Kidney epithelial cell (primary cell): ENCODE data around the gene GMEB2. TPM values are rescaled to one million over a fixed set of nuclear protein-coding genes. Genes with fewer than 3 reads are reported as not detected.

Experiments used
- DNase-seq: peaks from one replicate; pipeline ENCODE4 v3.0.0-alpha.2; 2010; ENCODE audit warnings: low read depth
- H3K27me3 ChIP-seq: 2 replicates; pipeline ENCODE4 v1.6.0; 2011; ENCODE audit warnings: low read length; ENCODE audit not compliant: control insufficient read depth, insufficient read depth
- H3K36me3 ChIP-seq: 2 replicates; pipeline ENCODE4 v1.5.1; 2011; ENCODE audit warnings: low read length; ENCODE audit not compliant: control insufficient read depth, insufficient read depth
- H3K4me3 ChIP-seq: 2 replicates; pipeline ENCODE4 v1.5.1; 2011; ENCODE audit warnings: low read depth, mild to moderate bottlenecking, control low read depth, low read length
- CTCF ChIP-seq: IDR thresholded peaks from 2 replicates; pipeline ENCODE4 v1.5.1; 2011; ENCODE audit warnings: mild to moderate bottlenecking, moderate library complexity, low read length, control low read depth, inconsistent platforms; ENCODE audit not compliant: insufficient read depth, poor library complexity, severe bottlenecking
- total RNA-seq: library from RNA; depleted of rRNA; stranded (reverse); fragments of >200 nt; gene quantifications from 2 replicates; pipeline ENCODE4 v1.2.3, GENCODE V29; 2015

The GMEB2 gene
- total RNA-seq, 1 donor from 2014 or later, result 17.7 TPM

- H3K4me3 ChIP-seq, result peak overlapping the region; percentile 76
- no peak for TF ChIP-seq CTCF
- H3K27me3 ChIP-seq, result no peaks in the 10 kb centered on the region
- no peak for DNase-seq
- no peaks in the 10 kb centered on the region for H3K36me3 ChIP-seq
Measured at GRCh38 chr20:63658749-63659187, 31.9 kb upstream of the GMEB2 start.

DNA sequence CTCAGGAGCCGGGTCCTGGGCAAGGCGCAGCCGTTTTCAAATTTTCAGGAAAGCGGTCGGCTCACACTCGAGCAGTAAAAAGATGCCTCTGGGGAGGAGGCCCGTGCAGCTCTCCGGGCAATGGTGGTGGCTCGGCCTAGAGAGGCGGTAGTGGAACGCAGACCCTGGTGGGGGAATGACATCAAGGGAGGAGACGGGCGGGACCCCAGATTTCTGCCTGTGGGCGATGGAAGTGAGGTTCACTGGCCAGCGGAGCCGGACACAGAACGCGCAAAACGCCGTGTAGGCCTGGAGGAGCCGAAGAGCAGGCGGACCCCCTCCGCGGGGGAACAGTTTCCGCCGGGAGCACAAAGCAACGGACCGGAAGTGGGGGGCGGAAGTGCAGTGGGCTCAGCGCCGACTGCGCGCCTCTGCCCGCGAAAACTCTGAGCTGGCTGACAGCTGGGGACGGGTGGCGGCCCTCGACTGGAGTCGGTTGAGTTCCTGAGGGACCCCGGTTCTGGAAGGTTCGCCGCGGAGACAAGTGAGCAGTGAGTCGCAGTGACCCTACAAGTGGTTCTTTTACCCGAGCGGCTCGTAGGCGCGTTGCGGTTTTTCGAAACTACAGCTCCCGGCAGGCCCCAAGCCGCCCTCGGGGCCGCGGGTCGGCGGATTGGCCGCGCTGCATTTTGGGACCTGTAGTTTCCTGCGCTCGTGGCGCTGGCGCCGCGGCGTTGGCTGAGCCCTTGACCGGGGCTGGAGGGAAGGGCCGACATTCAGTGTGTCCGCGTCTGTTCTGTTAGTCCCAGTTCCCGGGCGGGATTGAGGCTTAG, 31.2 kb upstream of the GMEB2 start, which contains the start of gene RTEL1:
Gene RTEL1 (plus strand): TSS at position 376 of the 812 bp plus-strand sequence. CDS start 1,091 bp downstream, outside the sequence.
- TF ChIP-seq CTCF, result no peak
- Histone ChIP-seq H3K36me3 (no peaks in the 10 kb centered on the region), H3K27me3 (no peaks in the 10 kb centered on the region), H3K4me3 (peak within 1 kb of the TSS; percentile 76)
- peak; percentile 56 for DNase-seq

- Histone ChIP-seq H3K4me3 (peak overlapping the region; percentile 76), H3K36me3 (no peaks in the 10 kb centered on the region), H3K27me3 (no peaks in the 10 kb centered on the region)
- TF ChIP-seq CTCF, result no peak
- DNase-seq, result no peak
Measured at GRCh38 chr20:63657260-63657936, 30.5 kb upstream of the GMEB2 start.

GRCh38 chr20:63656451-63656850, 29.6 kb upstream of the GMEB2 start:
- peaks cover 2% of the 10 kb centered on the region for H3K27me3 ChIP-seq
- TF ChIP-seq CTCF, result no peak
- no peaks in the 10 kb centered on the region for H3K36me3 ChIP-seq
- H3K4me3 ChIP-seq, result no peak overlapping the region
- no peak for DNase-seq

- no peak for TF ChIP-seq CTCF
- peaks cover 2% of the 10 kb centered on the region for H3K27me3 ChIP-seq
- DNase-seq, result no peak
Measured at GRCh38 chr20:63655249-63655648, 28.3 kb upstream of the GMEB2 start.

More at GRCh38 chr20:63655249-63655648, 28.3 kb upstream of the GMEB2 start:
- Histone ChIP-seq H3K4me3 (no peak overlapping the region), H3K36me3 (no peaks in the 10 kb centered on the region)
